ENCODE data around the gene IDH3B.

DNA sequence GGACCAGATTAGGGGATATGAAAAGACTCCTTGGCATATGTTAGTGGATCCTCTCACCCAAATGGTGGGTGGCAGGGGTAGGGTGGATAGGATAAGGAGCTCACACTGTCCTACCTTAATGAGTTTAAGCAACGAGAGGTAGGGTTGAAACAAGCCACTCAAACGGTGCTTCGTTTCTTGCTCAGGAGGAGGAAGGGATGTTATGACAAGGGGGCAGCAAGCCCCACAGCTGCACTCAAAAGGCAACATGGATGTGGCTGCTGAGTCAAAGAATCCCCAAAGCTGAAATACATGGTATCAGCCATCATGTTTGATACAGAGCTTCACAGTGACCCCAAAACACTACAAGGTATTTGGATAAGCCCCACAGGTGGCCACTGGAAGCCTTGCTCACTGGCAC lies 8.4 kb upstream of the IDH3B start:
- TF ChIP-seq, protein P1, sequence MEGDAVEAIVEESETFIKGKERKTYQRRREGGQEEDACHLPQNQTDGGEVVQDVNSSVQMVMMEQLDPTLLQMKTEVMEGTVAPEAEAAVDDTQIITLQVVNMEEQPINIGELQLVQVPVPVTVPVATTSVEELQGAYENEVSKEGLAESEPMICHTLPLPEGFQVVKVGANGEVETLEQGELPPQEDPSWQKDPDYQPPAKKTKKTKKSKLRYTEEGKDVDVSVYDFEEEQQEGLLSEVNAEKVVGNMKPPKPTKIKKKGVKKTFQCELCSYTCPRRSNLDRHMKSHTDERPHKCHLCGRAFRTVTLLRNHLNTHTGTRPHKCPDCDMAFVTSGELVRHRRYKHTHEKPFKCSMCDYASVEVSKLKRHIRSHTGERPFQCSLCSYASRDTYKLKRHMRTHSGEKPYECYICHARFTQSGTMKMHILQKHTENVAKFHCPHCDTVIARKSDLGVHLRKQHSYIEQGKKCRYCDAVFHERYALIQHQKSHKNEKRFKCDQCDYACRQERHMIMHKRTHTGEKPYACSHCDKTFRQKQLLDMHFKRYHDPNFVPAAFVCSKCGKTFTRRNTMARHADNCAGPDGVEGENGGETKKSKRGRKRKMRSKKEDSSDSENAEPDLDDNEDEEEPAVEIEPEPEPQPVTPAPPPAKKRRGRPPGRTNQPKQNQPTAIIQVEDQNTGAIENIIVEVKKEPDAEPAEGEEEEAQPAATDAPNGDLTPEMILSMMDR (conservative IDR thresholded peaks at IDR 0.05; ENCODE audit: low read depth, low read length): no peak
- TF ChIP-seq EZH2 (IDR thresholded peaks at IDR 0.05; ENCODE audit: low read length, unreplicated experiment) (no peak), EZH2phosphoT487 (IDR thresholded peaks at IDR 0.05; ENCODE audit: borderline replicate concordance, low read length) (no peak)

All from PC-3 (cell line).